LNCaP clone FGC (cell line): ENCODE measurements around the gene MFAP3.

Source experiments
- DNase-seq: peaks from one replicate; pipeline ENCODE4 v3.0.0-alpha.2; 2011; ENCODE audit warnings: low read depth
- H3K4me3 ChIP-seq: 2 replicates; pipeline ENCODE4 v1.5.1; 2011; ENCODE audit warnings: mild to moderate bottlenecking, low read depth, low read length, control low read depth
- TF ChIP-seq, protein P1 (sequence below): IDR thresholded peaks from 2 replicates; pipeline ENCODE4 v1.5.1; 2012; ENCODE audit warnings: mild to moderate bottlenecking; ENCODE audit not compliant: control insufficient read depth, insufficient read depth; ENCODE audit errors: extremely low read depth

The MFAP3 gene

GRCh38 chr5:154047324-154047723 lies 8.6 kb downstream of the MFAP3 start:
- no peak overlapping the region for H3K4me3 ChIP-seq
- TF ChIP-seq, protein P1, sequence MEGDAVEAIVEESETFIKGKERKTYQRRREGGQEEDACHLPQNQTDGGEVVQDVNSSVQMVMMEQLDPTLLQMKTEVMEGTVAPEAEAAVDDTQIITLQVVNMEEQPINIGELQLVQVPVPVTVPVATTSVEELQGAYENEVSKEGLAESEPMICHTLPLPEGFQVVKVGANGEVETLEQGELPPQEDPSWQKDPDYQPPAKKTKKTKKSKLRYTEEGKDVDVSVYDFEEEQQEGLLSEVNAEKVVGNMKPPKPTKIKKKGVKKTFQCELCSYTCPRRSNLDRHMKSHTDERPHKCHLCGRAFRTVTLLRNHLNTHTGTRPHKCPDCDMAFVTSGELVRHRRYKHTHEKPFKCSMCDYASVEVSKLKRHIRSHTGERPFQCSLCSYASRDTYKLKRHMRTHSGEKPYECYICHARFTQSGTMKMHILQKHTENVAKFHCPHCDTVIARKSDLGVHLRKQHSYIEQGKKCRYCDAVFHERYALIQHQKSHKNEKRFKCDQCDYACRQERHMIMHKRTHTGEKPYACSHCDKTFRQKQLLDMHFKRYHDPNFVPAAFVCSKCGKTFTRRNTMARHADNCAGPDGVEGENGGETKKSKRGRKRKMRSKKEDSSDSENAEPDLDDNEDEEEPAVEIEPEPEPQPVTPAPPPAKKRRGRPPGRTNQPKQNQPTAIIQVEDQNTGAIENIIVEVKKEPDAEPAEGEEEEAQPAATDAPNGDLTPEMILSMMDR: no peak
- no peak for DNase-seq

- DNase-seq: no peak
- TF ChIP-seq, protein P1: no peak
- no peak overlapping the region for H3K4me3 ChIP-seq
Measured at GRCh38 chr5:154049636-154050035, 10.9 kb downstream of the MFAP3 start.

DNA sequence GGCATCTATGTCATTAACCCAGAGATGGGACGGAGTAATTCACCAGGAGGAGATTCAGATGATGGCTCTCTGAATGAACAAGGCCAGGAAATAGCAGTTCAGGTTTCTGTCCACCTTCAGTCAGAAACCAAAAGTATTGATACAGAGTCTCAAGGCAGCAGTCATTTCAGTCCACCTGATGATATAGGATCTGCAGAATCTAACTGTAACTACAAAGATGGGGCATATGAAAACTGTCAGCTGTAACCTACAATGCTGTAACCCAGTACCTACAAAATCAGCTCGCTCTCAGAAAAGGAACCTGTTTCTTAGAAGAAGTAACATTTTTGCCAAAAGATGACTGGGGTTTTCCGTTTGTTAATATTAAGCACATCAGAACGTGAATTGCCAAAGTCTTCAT lies 14.7 kb downstream of the MFAP3 start:
- no peak for DNase-seq
- H3K4me3 ChIP-seq: no peak overlapping the region
- TF ChIP-seq, protein P1: no peak

DNA sequence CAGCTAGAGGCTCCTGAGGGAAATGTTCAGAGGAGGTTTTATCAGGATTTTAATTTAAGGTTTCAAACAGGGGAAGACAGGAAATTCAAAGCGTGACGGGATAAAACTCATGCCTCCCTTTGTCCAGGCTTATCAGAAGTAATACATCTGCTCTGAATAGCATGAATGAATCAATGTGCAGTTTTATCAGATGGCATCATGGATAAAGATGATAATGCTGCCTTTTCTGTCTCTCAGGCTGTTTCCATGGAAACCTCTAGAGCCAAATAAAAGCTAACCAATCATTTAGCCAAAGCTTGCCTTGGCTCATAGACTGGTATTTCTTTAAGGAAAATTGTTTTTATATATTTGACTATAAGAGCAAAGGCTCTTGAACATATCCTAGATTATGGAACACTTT lies 16.4 kb downstream of the MFAP3 start:
- DNase-seq: no peak
- no peak overlapping the region for H3K4me3 ChIP-seq
- TF ChIP-seq, protein P1: no peak

DNA sequence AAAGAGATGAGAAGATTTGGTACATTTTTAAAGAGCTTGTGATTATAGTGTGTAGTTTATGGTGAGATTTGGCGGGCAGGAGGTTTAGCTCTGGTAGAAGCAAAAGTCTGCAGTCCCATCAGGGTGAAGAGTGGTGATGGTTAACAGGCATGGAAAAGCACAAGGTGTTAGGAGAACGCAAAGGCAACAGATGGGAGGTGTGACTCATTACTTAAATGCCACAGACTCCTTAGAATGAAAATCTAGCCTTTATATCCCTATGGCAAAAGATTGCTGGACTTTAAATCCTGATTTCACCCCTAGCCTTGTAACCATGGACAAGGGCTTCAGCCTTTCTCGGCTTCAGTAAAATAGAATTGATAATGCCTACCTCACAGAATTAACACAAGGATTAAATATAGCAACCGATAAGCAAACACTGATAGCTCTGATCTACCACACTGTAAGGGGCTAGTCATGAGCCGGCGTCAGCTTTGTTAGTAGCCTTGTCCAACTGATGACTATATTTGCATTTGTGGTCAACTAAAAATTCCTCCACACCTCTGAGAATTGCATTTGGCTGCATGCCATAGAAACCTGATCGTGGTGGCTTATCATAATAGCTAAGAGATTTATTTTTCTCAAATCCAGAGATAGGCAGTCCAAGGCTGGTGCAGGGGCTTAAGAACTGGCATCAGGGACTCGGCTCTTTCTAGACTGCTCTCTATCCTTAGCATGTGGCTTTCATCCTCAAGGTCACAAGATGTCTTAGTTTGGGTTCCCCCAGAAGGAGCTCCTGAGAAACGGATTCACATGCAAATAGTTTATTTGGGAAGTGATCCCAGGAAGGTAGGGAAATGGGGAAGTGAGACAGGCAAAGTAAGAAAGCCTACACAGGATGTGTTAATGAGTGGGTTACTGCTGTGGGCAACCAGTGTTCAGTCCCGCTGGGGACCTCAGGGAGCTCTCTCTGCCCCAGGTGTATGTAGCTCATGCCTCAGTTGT lies 19.6 kb downstream of the MFAP3 start:
- no peak for DNase-seq
- H3K4me3 ChIP-seq: no peak overlapping the region
- TF ChIP-seq, protein P1: no peak

- H3K4me3 ChIP-seq: no peak overlapping the region
- TF ChIP-seq, protein P1: no peak
- DNase-seq: no peak
Measured at GRCh38 chr5:154059039-154059430, 20.3 kb downstream of the MFAP3 start.
